Ishikawa (cell line): ENCODE measurements around the gene IGSF5.

Source experiments
- CEBPB ChIP-seq: IDR thresholded peaks from 2 replicates; pipeline ENCODE4 v1.6.1; 2012
- CREB1 ChIP-seq: IDR thresholded peaks from 2 replicates; pipeline ENCODE4 v1.6.1; 2012; ENCODE audit warnings: low read depth
- EGR1 ChIP-seq: IDR thresholded peaks from 2 replicates; pipeline ENCODE4 v1.6.1; 2012
- EP300 ChIP-seq: IDR thresholded peaks from 2 replicates; pipeline ENCODE4 v1.6.1; 2012; ENCODE audit warnings: borderline replicate concordance
- FOXM1 ChIP-seq: IDR thresholded peaks from 2 replicates; pipeline ENCODE4 v1.6.1; 2012; ENCODE audit warnings: low read depth, borderline replicate concordance
- NFIC ChIP-seq: IDR thresholded peaks from 2 replicates; pipeline ENCODE4 v1.6.1; 2012
- RAD21 ChIP-seq: IDR thresholded peaks from 2 replicates; pipeline ENCODE4 v1.6.1; 2012; ENCODE audit warnings: low read depth
- TAF1 ChIP-seq: IDR thresholded peaks from 2 replicates; pipeline ENCODE4 v1.6.1; 2012; ENCODE audit warnings: low read depth, mild to moderate bottlenecking
- TCF12 ChIP-seq: IDR thresholded peaks from 2 replicates; pipeline ENCODE4 v1.6.1; 2012; ENCODE audit warnings: low read depth
- TEAD4 ChIP-seq: IDR thresholded peaks from 2 replicates; pipeline ENCODE4 v1.6.1; 2012
- YY1 ChIP-seq: IDR thresholded peaks from 2 replicates; pipeline ENCODE4 v1.6.1; 2012; ENCODE audit warnings: low read depth
- ZBTB7A ChIP-seq: IDR thresholded peaks from 2 replicates; pipeline ENCODE4 v1.6.1; 2012; ENCODE audit warnings: low read depth
- TF ChIP-seq, protein P1 (sequence below): IDR thresholded peaks from 2 replicates; pipeline ENCODE4 v1.6.1; 2012
- TF ChIP-seq, protein P2 (sequence below): IDR thresholded peaks from 2 replicates; pipeline ENCODE4 v1.6.1; 2012
- TF ChIP-seq, protein P3 (sequence below): IDR thresholded peaks from 2 replicates; pipeline ENCODE4 v1.6.1; 2012; ENCODE audit warnings: low read depth, mild to moderate bottlenecking

IGSF5 gene

DNA sequence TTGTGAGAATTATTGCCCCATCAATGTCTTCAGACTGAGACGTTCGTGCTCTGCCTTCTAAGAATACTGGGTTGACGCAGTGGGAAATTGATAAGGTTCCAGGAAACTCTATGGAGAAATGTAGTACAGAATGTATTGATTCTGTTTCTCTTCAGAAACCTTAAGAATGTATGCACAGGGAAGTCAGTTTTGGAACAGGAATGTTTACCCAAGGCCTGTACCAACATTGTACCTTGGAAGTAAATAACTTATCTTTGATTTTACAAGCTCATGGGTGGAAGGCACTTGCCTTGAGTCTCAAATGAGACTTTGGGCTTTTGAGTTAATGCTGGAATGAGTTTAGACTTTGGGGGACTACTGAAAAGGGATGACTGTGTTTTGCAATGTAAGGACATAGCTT, 62.8 kb downstream of the IGSF5 start:
- TF ChIP-seq, protein P1, sequence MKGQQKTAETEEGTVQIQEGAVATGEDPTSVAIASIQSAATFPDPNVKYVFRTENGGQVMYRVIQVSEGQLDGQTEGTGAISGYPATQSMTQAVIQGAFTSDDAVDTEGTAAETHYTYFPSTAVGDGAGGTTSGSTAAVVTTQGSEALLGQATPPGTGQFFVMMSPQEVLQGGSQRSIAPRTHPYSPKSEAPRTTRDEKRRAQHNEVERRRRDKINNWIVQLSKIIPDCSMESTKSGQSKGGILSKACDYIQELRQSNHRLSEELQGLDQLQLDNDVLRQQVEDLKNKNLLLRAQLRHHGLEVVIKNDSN: no peak
- TF ChIP-seq TEAD4 (no peak), CREB1 (no peak), RAD21 (no peak), EP300 (no peak), ZBTB7A (no peak)
- TF ChIP-seq, protein P2, sequence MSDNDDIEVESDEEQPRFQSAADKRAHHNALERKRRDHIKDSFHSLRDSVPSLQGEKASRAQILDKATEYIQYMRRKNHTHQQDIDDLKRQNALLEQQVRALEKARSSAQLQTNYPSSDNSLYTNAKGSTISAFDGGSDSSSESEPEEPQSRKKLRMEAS: no peak
- TF ChIP-seq, protein P3, sequence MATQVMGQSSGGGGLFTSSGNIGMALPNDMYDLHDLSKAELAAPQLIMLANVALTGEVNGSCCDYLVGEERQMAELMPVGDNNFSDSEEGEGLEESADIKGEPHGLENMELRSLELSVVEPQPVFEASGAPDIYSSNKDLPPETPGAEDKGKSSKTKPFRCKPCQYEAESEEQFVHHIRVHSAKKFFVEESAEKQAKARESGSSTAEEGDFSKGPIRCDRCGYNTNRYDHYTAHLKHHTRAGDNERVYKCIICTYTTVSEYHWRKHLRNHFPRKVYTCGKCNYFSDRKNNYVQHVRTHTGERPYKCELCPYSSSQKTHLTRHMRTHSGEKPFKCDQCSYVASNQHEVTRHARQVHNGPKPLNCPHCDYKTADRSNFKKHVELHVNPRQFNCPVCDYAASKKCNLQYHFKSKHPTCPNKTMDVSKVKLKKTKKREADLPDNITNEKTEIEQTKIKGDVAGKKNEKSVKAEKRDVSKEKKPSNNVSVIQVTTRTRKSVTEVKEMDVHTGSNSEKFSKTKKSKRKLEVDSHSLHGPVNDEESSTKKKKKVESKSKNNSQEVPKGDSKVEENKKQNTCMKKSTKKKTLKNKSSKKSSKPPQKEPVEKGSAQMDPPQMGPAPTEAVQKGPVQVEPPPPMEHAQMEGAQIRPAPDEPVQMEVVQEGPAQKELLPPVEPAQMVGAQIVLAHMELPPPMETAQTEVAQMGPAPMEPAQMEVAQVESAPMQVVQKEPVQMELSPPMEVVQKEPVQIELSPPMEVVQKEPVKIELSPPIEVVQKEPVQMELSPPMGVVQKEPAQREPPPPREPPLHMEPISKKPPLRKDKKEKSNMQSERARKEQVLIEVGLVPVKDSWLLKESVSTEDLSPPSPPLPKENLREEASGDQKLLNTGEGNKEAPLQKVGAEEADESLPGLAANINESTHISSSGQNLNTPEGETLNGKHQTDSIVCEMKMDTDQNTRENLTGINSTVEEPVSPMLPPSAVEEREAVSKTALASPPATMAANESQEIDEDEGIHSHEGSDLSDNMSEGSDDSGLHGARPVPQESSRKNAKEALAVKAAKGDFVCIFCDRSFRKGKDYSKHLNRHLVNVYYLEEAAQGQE: no peak

DNA sequence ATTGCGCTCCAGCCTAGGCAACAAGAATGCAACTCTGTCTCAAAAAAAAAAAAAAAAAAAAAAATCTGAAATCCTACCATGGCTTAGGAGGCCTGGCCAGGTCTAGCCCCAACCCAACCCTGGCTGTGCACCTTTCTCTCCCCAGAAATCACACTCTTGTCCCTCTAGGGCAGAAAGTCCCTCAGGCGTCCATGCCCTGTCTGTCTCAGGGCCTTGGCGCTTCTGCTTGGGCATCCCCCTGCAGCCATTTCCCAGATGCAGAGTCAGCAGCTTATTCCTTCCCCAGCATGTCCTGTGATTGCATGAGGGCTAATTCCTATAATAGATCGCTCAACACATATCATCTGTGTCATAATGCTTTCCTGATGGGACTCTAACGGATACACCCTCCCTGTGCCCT, 65.0 kb downstream of the IGSF5 start:
- TF ChIP-seq ZBTB7A (no peak), EP300 (no peak), CEBPB (no peak), EGR1 (no peak), TCF12 (no peak), NFIC (no peak), RAD21 (no peak), TAF1 (no peak)

DNA sequence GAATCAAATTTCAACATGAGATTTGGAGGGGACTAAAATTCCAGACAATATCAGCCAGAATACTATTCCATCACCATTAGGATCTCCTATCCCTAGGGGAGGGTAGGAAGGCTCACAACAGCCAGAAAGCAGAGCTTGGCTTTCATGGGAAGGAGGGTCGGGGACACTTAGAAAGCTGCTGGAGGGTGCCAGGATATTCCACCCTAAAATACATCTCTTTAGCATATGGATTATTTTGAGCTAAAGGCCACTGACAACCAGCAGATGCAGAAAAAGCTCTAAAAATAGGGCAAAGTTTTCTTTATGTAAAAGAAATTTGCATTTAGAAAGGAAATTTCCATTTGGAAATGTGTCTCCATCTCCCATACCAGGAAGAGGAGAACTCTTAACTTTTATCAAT, 68.0 kb downstream of the IGSF5 start:
- TF ChIP-seq NFIC (no peak), TEAD4 (no peak), CEBPB (no peak), ZBTB7A (no peak), CREB1 (no peak), EP300 (no peak), TAF1 (no peak), RAD21 (no peak), TCF12 (no peak), YY1 (no peak), EGR1 (no peak), FOXM1 (no peak)
- TF ChIP-seq, protein P1: no peak
- TF ChIP-seq, protein P3: no peak

DNA sequence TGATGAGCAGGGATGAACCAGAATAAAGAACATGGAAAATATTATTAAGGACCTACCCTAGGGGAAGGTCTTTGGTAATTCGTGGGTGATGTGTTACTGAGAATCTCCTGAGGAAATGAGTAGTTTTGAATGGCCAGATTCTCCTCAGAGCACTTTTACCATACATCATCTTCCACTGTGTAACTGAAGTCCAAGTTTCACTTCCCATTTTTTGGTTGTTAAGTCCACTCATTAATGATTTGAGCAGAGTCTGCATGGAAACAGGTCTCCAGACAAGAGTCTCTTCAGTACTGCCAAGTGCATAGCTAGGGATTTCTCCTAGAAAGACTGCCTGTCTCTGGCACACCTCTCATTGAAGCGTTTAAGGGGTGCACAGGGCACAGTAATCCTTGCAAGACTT, 73.6 kb downstream of the IGSF5 start:
- TF ChIP-seq NFIC (no peak), EP300 (no peak), ZBTB7A (no peak), YY1 (no peak), TCF12 (no peak)
- TF ChIP-seq, protein P2: no peak

DNA sequence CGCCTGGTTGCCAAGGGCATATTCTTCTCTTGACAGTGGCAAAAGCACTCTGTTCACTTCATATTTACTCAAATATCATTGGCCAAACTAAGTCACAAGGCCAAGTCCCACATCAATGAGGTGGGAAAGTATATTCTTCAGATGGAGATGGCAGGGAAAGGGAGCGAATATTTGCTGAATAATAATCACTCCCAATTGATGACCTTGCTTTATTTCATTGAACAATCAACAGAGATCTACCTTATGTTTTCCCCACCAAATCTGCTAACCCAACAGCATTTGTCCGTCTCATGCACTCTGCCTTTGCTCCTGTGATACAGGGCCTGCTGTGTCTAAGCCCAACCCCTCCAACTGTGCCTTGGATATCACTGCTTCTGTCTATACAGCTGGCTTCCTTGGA, 77.1 kb downstream of the IGSF5 start:
- TF ChIP-seq, protein P1: no peak
- TF ChIP-seq TAF1: no peak
- TF ChIP-seq CEBPB: no peak
- no peak for TF ChIP-seq TEAD4
- no peak for TF ChIP-seq TCF12
- no peak for TF ChIP-seq NFIC
- no peak for TF ChIP-seq ZBTB7A
- no peak for TF ChIP-seq YY1
- no peak for TF ChIP-seq CREB1
- TF ChIP-seq EP300: no peak
- no peak for TF ChIP-seq RAD21
- TF ChIP-seq, protein P2: no peak
- TF ChIP-seq, protein P3: no peak
- TF ChIP-seq FOXM1: no peak
- no peak for TF ChIP-seq EGR1
